Measurements from ENCODE around the gene GCNT4.

DNA sequence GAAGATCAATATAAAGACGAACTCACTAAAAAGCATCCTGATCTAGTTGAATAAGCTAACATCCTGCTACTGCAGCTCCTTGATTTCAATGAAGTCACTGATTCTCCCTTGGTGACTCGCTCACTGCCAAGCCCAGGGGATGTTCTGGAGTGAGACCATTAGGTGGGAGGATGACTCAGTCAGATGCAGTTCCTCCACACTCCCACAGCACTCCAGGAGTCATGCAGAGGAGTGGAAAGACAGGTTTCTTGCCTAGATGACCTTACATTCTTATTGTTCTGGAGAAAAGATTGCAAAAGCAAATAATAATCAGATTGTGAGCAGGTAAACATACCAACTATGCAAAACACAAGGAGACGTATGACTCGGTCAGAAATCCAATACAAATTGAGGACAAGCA is 15.3 kb downstream of the GCNT4 start:
- TF ChIP-seq, protein P1, sequence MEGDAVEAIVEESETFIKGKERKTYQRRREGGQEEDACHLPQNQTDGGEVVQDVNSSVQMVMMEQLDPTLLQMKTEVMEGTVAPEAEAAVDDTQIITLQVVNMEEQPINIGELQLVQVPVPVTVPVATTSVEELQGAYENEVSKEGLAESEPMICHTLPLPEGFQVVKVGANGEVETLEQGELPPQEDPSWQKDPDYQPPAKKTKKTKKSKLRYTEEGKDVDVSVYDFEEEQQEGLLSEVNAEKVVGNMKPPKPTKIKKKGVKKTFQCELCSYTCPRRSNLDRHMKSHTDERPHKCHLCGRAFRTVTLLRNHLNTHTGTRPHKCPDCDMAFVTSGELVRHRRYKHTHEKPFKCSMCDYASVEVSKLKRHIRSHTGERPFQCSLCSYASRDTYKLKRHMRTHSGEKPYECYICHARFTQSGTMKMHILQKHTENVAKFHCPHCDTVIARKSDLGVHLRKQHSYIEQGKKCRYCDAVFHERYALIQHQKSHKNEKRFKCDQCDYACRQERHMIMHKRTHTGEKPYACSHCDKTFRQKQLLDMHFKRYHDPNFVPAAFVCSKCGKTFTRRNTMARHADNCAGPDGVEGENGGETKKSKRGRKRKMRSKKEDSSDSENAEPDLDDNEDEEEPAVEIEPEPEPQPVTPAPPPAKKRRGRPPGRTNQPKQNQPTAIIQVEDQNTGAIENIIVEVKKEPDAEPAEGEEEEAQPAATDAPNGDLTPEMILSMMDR (IDR thresholded peaks at IDR 0.05; ENCODE audit: insufficient read depth, low read depth, low read length) = no peak
- TF ChIP-seq EZH2 (IDR thresholded peaks at IDR 0.05; ENCODE audit: insufficient read depth, low read length) = no peak

All from astrocyte (in vitro differentiated cells and primary cell).